Psoas muscle (tissue), 8 donors: ENCODE measurements around the gene PKD1. TPM values are rescaled to one million over a fixed set of nuclear protein-coding genes. Genes with fewer than 3 reads are reported as not detected.

Experiments
- ATAC-seq, 4 donors: fragments of 200-7000 bp; cut with Tn5 transposase; one replicate each; pipeline ENCODE4 v1.9.1; 2020; ENCODE audit warnings: moderate library complexity in 3 of 4, mild to moderate bottlenecking in 2 of 4
- DNase-seq, 2 donors: peaks; one replicate each; pipeline ENCODE4 v3.0.0-alpha.2; 2020
- H3K27ac ChIP-seq: fragments of 200-600 bp; one replicate; pipeline ENCODE4 v1.8.0; 2022
- H3K27me3 ChIP-seq, 3 donors: fragments of 200-600 bp in 1 of 3; one replicate each; pipeline versions ENCODE4 v1.6.1 to v1.8.0; 2013 to 2022; ENCODE audit warnings: low read length in 2 of 3, mild to moderate bottlenecking in 2 of 3, moderate library complexity in 1 of 3; ENCODE audit not compliant: insufficient read depth in 3 of 3
- H3K36me3 ChIP-seq, 2 donors: fragments of 200-600 bp in 1 of 2; one replicate each; pipeline versions ENCODE4 v1.6.1 to v1.8.0; 2013 to 2022; ENCODE audit warnings: low read depth in 1 of 2, mild to moderate bottlenecking in 1 of 2, moderate library complexity in 1 of 2; ENCODE audit not compliant: insufficient read depth in 1 of 2
- H3K4me1 ChIP-seq: fragments of 200-600 bp; one replicate; pipeline ENCODE4 v1.8.0; 2022
- H3K4me3 ChIP-seq: fragments of 200-600 bp; one replicate; pipeline ENCODE4 v1.8.0; 2022; ENCODE audit warnings: mild to moderate bottlenecking
- H3K9me3 ChIP-seq: fragments of 200-600 bp; one replicate; pipeline ENCODE4 v1.8.0; 2022
- CTCF ChIP-seq: fragments of 200-600 bp; IDR thresholded peaks from one replicate; pipeline ENCODE4 v1.8.0; 2022; ENCODE audit warnings: antibody characterized with exemption
- WGBS, 3 donors: extraction: QIAGEN DNeasy Blood & Tissue Kit; methylation state at CpG; one replicate each; pipeline versions ENCODE4 v1.1.6 to v1.1.7; 2013; 5-methylcytosine and 5-hydroxymethylcytosine counted together
- intact Hi-C, 2 donors: fragments of 100-400 bp; cut with DNase I; formaldehyde crosslinking; loops; one replicate each; pipeline versions ENCODE4 v1.11.0 to v1.14.2; 2022
- polyA plus RNA-seq, 3 donors: library from polyadenylated mRNA; stranded (reverse); fragments of 200-250 nt; gene quantifications; one replicate each; pipeline ENCODE4 v1.2.3, GENCODE V29; 2013
- total RNA-seq, 4 donors: library from RNA; stranded (reverse); fragmentation: NEBNext Ultra II Directional in 2 of 4; extraction: Animal tissue kit (Norgen Biotek cat#: 25700) in 2 of 4; gene quantifications; one replicate each; pipeline versions ENCODE4 v1.2.1 to v1.2.4, GENCODE V29; 2021 to 2023
- donor health status: healthy with polysubstance abuse.
- donor health status: DM: no; HTN: no; CAD: no; lungs with moderate emphysema.
- donor health status: Bipolar disorder and iron deficiency.
- donor health status: healthy.
- donor health status: DM: yes; HTN: yes; CAD: no.
- donor health status: DM: no; HTN: no; CAD: no.
- donor health status: DM: no; HTN: no; CAD: no.
- donor health status: DM: yes; HTN: yes; CAD: no.

PKD1 gene
- total and polyA plus RNA-seq, 7 donors: 33.9 to 123 (median 74.1) TPM

GRCh38 chr16:2066139-2066538 is 69.6 kb downstream of the PKD1 start:
- H3K4me3 ChIP-seq: no peak overlapping the region
- H3K9me3 ChIP-seq: no peaks in the 10 kb centered on the region
- 96 to 98% (median 97%) methylated on average over 11 of the region's 11 CpGs for WGBS, 3 donors
- H3K27me3 ChIP-seq: no peaks in the 10 kb centered on the region
- ATAC-seq: no peak
- no peaks in the 10 kb centered on the region for H3K4me1 ChIP-seq
- no peak for TF ChIP-seq CTCF
- H3K27ac ChIP-seq: no peak overlapping the region
- no peak for DNase-seq
- intact Hi-C loops: no loop called here
- H3K36me3 ChIP-seq: peaks cover 7 to 86% of the 10 kb centered on the region in 2 donors

- no peaks in the 10 kb centered on the region for H3K27me3 ChIP-seq
- DNase-seq: no peak
- TF ChIP-seq CTCF: no peak
- intact Hi-C loops: no loop called here
- H3K9me3 ChIP-seq: no peaks in the 10 kb centered on the region
- no peaks in the 10 kb centered on the region for H3K4me1 ChIP-seq
- 86 to 95% (median 89%) methylated on average over 16 of the region's 16 CpGs for WGBS, 3 donors
- no peak overlapping the region for H3K27ac ChIP-seq
- H3K4me3 ChIP-seq: no peak overlapping the region
- ATAC-seq: no peak
- peaks cover 10 to 92% of the 10 kb centered on the region in 2 donors for H3K36me3 ChIP-seq
These were observed 71.2 kb downstream of the PKD1 start for GRCh38 chr16:2064368-2064945.

- intact Hi-C loops: no loop called here
- no peak for ATAC-seq
- H3K36me3 ChIP-seq: peaks cover 10 to 88% of the 10 kb centered on the region in 2 donors
- TF ChIP-seq CTCF: no peak
- H3K4me3 ChIP-seq: no peak overlapping the region
- H3K4me1 ChIP-seq: no peaks in the 10 kb centered on the region
- H3K9me3 ChIP-seq: no peaks in the 10 kb centered on the region
- 81 to 91% (median 85%) methylated on average over 25 of the region's 25 CpGs for WGBS, 3 donors
- H3K27me3 ChIP-seq: no peaks in the 10 kb centered on the region
- H3K27ac ChIP-seq: no peak overlapping the region
- no peak for DNase-seq
These were observed 71.8 kb downstream of the PKD1 start for GRCh38 chr16:2063861-2064260.

- no peak for DNase-seq
- no peaks in the 10 kb centered on the region for H3K9me3 ChIP-seq
- no peak for ATAC-seq
- H3K36me3 ChIP-seq: peaks cover 7 to 85% of the 10 kb centered on the region in 2 donors
- H3K4me1 ChIP-seq: no peaks in the 10 kb centered on the region
- WGBS, 3 donors: 91 to 97% (median 94%) methylated on average over 28 of the region's 28 CpGs
- intact Hi-C loops: no loop called here
- no peak overlapping the region for H3K27ac ChIP-seq
- no peak for TF ChIP-seq CTCF
- H3K4me3 ChIP-seq: no peak overlapping the region
- no peaks in the 10 kb centered on the region for H3K27me3 ChIP-seq
These were observed 72.9 kb downstream of the PKD1 start for GRCh38 chr16:2062801-2063200.

GRCh38 chr16:2061526-2061925 is 74.2 kb downstream of the PKD1 start:
- no peaks in the 10 kb centered on the region for H3K9me3 ChIP-seq
- ATAC-seq (no peak), DNase-seq (no peak)
- WGBS, 3 donors: 89 to 94% (median 90%) methylated on average over 12 to 13 of the region's 13 CpGs
- no peaks in the 10 kb centered on the region for H3K4me1 ChIP-seq
- no peak overlapping the region for H3K27ac ChIP-seq
- TF ChIP-seq CTCF: no peak
- intact Hi-C loops: no loop called here
- no peak overlapping the region for H3K4me3 ChIP-seq
- no peaks in the 10 kb centered on the region for H3K27me3 ChIP-seq
- peaks cover 7 to 85% of the 10 kb centered on the region in 2 donors for H3K36me3 ChIP-seq
